H9 (cell line): Measurements from ENCODE around the gene TRIM44. TPM values are rescaled to one million over a fixed set of nuclear protein-coding genes. Genes with fewer than 3 reads are reported as not detected.

Source experiments
- DNase-seq: peaks from one replicate; pipeline ENCODE4 v3.0.0-alpha.2; 2017
- H2AFZ ChIP-seq: one replicate; pipeline ENCODE4 v1.6.1; 2013; ENCODE audit warnings: mild to moderate bottlenecking, low read length, control low read depth, moderate library complexity
- H2AK5ac ChIP-seq: 2 replicates; pipeline ENCODE4 v1.6.1; 2013; ENCODE audit warnings: low read length, control low read depth, mixed read lengths; ENCODE audit not compliant: insufficient read length
- H2BK120ac ChIP-seq: one replicate; pipeline ENCODE4 v1.6.1; 2013; ENCODE audit warnings: low read depth, mild to moderate bottlenecking, low read length, control low read depth, inconsistent platforms; ENCODE audit not compliant: poor library complexity, severe bottlenecking
- H2BK12ac ChIP-seq: 2 replicates; pipeline ENCODE4 v1.6.1; 2013; ENCODE audit warnings: low read length, control low read depth, mixed read lengths, low read depth; ENCODE audit not compliant: insufficient read length
- H2BK15ac ChIP-seq: 2 replicates; pipeline ENCODE4 v1.6.1; 2013; ENCODE audit warnings: low read depth, low read length, control low read depth
- H2BK20ac ChIP-seq: one replicate; pipeline ENCODE4 v1.6.1; 2013; ENCODE audit warnings: low read depth, mild to moderate bottlenecking, low read length, control low read depth, inconsistent platforms; ENCODE audit not compliant: poor library complexity, severe bottlenecking
- H2BK5ac ChIP-seq: 2 replicates; pipeline ENCODE4 v1.6.1; 2013; ENCODE audit warnings: low read length, control low read depth, mixed read lengths; ENCODE audit not compliant: insufficient read length
- H3K14ac ChIP-seq: 2 replicates; pipeline ENCODE4 v1.6.1; 2013; ENCODE audit warnings: low read length, control low read depth; ENCODE audit not compliant: insufficient read depth
- H3K18ac ChIP-seq: 2 replicates; pipeline ENCODE4 v1.6.1; 2013; ENCODE audit warnings: low read depth, mild to moderate bottlenecking, mixed read lengths, low read length, control low read depth; ENCODE audit not compliant: insufficient read length
- H3K23ac ChIP-seq: 2 replicates; pipeline ENCODE4 v1.6.1; 2013; ENCODE audit warnings: low read length, control low read depth, mixed read lengths, low read depth; ENCODE audit not compliant: insufficient read length
- H3K23me2 ChIP-seq: 2 replicates; pipeline ENCODE4 v1.6.1; 2013; ENCODE audit warnings: low read depth, mild to moderate bottlenecking, mixed read lengths, low read length, control low read depth; ENCODE audit not compliant: insufficient read length, poor library complexity, severe bottlenecking
- H3K27ac ChIP-seq: 2 replicates; pipeline ENCODE4 v1.5.1; 2013; ENCODE audit warnings: low read length, control low read depth, mixed read lengths, low read depth; ENCODE audit not compliant: insufficient read length
- H3K27me3 ChIP-seq: 2 replicates; pipeline ENCODE4 v1.6.1; 2013; ENCODE audit warnings: low read length, control low read depth, inconsistent platforms; ENCODE audit not compliant: insufficient read depth
- H3K4ac ChIP-seq: 2 replicates; pipeline ENCODE4 v1.6.1; 2013; ENCODE audit warnings: low read depth, mild to moderate bottlenecking, control low read depth, inconsistent platforms, low read length, moderate library complexity
- H3K4me1 ChIP-seq: 2 replicates; pipeline ENCODE4 v1.6.1; 2013; ENCODE audit warnings: low read length, control low read depth, inconsistent platforms; ENCODE audit not compliant: insufficient read depth
- H3K4me2 ChIP-seq: 2 replicates; pipeline ENCODE4 v1.6.1; 2013; ENCODE audit warnings: low read length, control low read depth, mixed read lengths; ENCODE audit not compliant: insufficient read length, insufficient read depth
- H3K56ac ChIP-seq: 2 replicates; pipeline ENCODE4 v1.6.1; 2013; ENCODE audit warnings: low read depth, mild to moderate bottlenecking, mixed read lengths, low read length, control low read depth; ENCODE audit not compliant: insufficient read length
- H3K79me1 ChIP-seq: 2 replicates; pipeline ENCODE4 v1.6.1; 2013; ENCODE audit warnings: low read depth, mild to moderate bottlenecking, moderate library complexity, low read length, control low read depth, inconsistent platforms; ENCODE audit not compliant: insufficient read depth, poor library complexity, severe bottlenecking
- H3K79me2 ChIP-seq: 2 replicates; pipeline ENCODE4 v1.6.1; 2013; ENCODE audit warnings: low read length, control low read depth, inconsistent platforms; ENCODE audit not compliant: insufficient read depth
- H3K9ac ChIP-seq: 2 replicates; pipeline ENCODE4 v1.6.1; 2013; ENCODE audit warnings: low read length, control low read depth, mixed read lengths; ENCODE audit not compliant: insufficient read length; ENCODE audit errors: extremely low read depth
- H3K9me3 ChIP-seq: one replicate; pipeline ENCODE4 v1.6.1; 2013; ENCODE audit warnings: low read depth, low read length, inconsistent platforms; ENCODE audit not compliant: control insufficient read depth
- H3T11ph ChIP-seq: one replicate; pipeline ENCODE4 v1.6.1; 2013; ENCODE audit warnings: mild to moderate bottlenecking, low read length, control low read depth, inconsistent platforms
- H4K20me1 ChIP-seq: one replicate; pipeline ENCODE4 v1.6.1; 2013; ENCODE audit not compliant: control insufficient read depth, insufficient read length, insufficient read depth
- H4K5ac ChIP-seq: 2 replicates; pipeline ENCODE4 v1.6.1; 2013; ENCODE audit warnings: low read depth, mild to moderate bottlenecking, mixed read lengths, low read length, control low read depth; ENCODE audit not compliant: insufficient read length
- H4K8ac ChIP-seq: replicated peaks from 2 replicates; pipeline ENCODE4 v1.6.1; 2013; ENCODE audit warnings: low read length, control low read depth, mixed read lengths, low read depth; ENCODE audit not compliant: insufficient read length
- H4K91ac ChIP-seq: 2 replicates; pipeline ENCODE4 v1.6.1; 2013; ENCODE audit warnings: low read depth, mild to moderate bottlenecking, moderate library complexity, mixed read lengths, low read length, control low read depth; ENCODE audit not compliant: insufficient read length
- H3K27ac Mint-ChIP-seq, 3 experiments: 2 replicates in 2 of 3; 3 replicates in 1 of 3; pipeline ENCODE4 v1.8.0; 2020 to 2021; ENCODE audit warnings: mixed read lengths in 3 of 3, mild to moderate bottlenecking in 1 of 3, moderate library complexity in 1 of 3
- H3K27me3 Mint-ChIP-seq: 2 replicates; pipeline ENCODE4 v1.8.0; 2021; ENCODE audit warnings: low read depth, mild to moderate bottlenecking, moderate library complexity, mixed read lengths
- H3K36me3 Mint-ChIP-seq, 3 experiments: 2 replicates in 2 of 3; 3 replicates in 1 of 3; pipeline ENCODE4 v1.8.0; 2020 to 2021; ENCODE audit warnings: low read depth in 3 of 3, mixed read lengths in 3 of 3; ENCODE audit not compliant: insufficient read depth in 1 of 3
- H3K4me1 Mint-ChIP-seq, 2 experiments: 2 replicates each; pipeline ENCODE4 v1.8.0; 2020; ENCODE audit warnings: mixed read lengths in 2 of 2
- H3K4me3 Mint-ChIP-seq, 2 experiments: 2 replicates in 1 of 2; 3 replicates in 1 of 2; pipeline ENCODE4 v1.8.0; 2020 to 2021; ENCODE audit warnings: mild to moderate bottlenecking in 2 of 2, mixed read lengths in 2 of 2, moderate library complexity in 1 of 2
- H3K9me3 Mint-ChIP-seq, 2 experiments: 2 replicates in 1 of 2; 3 replicates in 1 of 2; pipeline ENCODE4 v1.8.0; 2020; ENCODE audit warnings: mild to moderate bottlenecking in 2 of 2, mixed read lengths in 2 of 2, moderate library complexity in 1 of 2
- CTCF ChIP-seq: fragments of 200-600 bp; sonication (generic); conservative IDR thresholded peaks from 3 replicates; pipeline ENCODE4 v1.8.0; 2021; ENCODE audit warnings: antibody characterized with exemption, mild to moderate bottlenecking
- WGBS: extraction: QIAGEN DNeasy Blood & Tissue Kit; methylation state at CpG from one replicate; pipeline ENCODE4 v1.1.7; 2013; ENCODE audit warnings: missing lambda C conversion rate, low lambda C conversion rate, mixed read lengths; ENCODE audit not compliant: insufficient read length; ENCODE audit errors: extremely low coverage; 5-methylcytosine and 5-hydroxymethylcytosine counted together
- total RNA-seq: library from RNA; stranded (reverse); gene quantifications from 2 replicates; pipeline ENCODE4 v1.2.1, GENCODE V29; 2021

Gene TRIM44
- total RNA-seq, 1 experiment from 2014 or later, result 37.7 TPM

DNA sequence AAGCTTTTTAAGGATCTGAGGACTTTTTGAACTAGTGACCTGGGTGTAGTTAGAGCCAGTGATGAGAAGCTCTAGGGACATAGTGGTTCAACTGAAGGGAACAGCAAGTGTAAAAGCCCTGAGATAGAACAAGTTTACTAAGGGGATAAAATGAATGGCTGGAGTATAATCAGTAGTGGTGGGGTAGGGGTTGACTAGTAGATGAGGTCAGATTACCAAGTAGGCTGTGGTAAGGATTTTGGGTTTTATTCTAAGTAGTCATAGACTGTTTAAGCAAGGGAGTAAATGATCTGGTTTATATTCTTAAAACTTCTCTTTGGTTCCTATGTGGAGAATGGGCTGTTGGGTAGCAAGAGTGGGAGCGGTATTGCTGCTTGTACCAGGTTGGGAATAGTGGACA lies 15.3 kb downstream of the TRIM44 start:
- Mint-ChIP-seq H3K27me3 (no peaks in the 10 kb centered on the region), H3K27ac (no peak overlapping the region), H3K4me1 (peaks cover 5 to 13% of the 10 kb centered on the region in 2 experiments), H3K4me3 (no peak overlapping the region), H3K9me3 (no peaks in the 10 kb centered on the region; a peak in 1 of 5 replicates), H3K36me3 (no peaks in the 10 kb centered on the region)
- no peaks in the 10 kb centered on the region for H4K20me1 ChIP-seq
- no peak overlapping the region for H4K91ac ChIP-seq
- H3K4me1 ChIP-seq, result no peaks in the 10 kb centered on the region
- H3K9ac ChIP-seq, result no peak overlapping the region
- H3K4ac ChIP-seq, result no peak overlapping the region
- H3K23ac ChIP-seq, result no peak overlapping the region
- H2BK12ac ChIP-seq, result no peak overlapping the region
- H2AK5ac ChIP-seq, result no peak overlapping the region
- no peak for DNase-seq
- no peak overlapping the region for H4K5ac ChIP-seq
- no peak overlapping the region for H2BK15ac ChIP-seq
- no peak overlapping the region for H3K56ac ChIP-seq
- no peak overlapping the region for H2BK5ac ChIP-seq
- H3K4me2 ChIP-seq, result no peak overlapping the region
- H3K23me2 ChIP-seq, result no peaks in the 10 kb centered on the region
- no peak overlapping the region for H3K14ac ChIP-seq
- H3K79me2 ChIP-seq, result peaks cover 3% of the 10 kb centered on the region; the same call in 1 of the 2 replicates
- no peak overlapping the region for H2BK20ac ChIP-seq
- WGBS, result no CpG with 5 or more reads among the region's 1 CpG
- H3K18ac ChIP-seq, result no peak overlapping the region
- H3K79me1 ChIP-seq, result peaks cover 3% of the 10 kb centered on the region
- H3K9me3 ChIP-seq, result no peaks in the 10 kb centered on the region
- H4K8ac ChIP-seq, result no peak overlapping the region
- H2AFZ ChIP-seq, result no peak overlapping the region
- H3K27ac ChIP-seq, result no peak overlapping the region
- H3T11ph ChIP-seq, result no peak overlapping the region
- no peak for TF ChIP-seq CTCF
- H3K27me3 ChIP-seq, result no peaks in the 10 kb centered on the region
- no peak overlapping the region for H2BK120ac ChIP-seq
